ENCODE measurements around the gene GNGT1. TPM values are rescaled to one million over a fixed set of nuclear protein-coding genes. Genes with fewer than 3 reads are reported as not detected.

GNGT1 gene
- total RNA-seq, 2 donors from 2014 or later: 0.22 TPM; not detected in 1

DNA sequence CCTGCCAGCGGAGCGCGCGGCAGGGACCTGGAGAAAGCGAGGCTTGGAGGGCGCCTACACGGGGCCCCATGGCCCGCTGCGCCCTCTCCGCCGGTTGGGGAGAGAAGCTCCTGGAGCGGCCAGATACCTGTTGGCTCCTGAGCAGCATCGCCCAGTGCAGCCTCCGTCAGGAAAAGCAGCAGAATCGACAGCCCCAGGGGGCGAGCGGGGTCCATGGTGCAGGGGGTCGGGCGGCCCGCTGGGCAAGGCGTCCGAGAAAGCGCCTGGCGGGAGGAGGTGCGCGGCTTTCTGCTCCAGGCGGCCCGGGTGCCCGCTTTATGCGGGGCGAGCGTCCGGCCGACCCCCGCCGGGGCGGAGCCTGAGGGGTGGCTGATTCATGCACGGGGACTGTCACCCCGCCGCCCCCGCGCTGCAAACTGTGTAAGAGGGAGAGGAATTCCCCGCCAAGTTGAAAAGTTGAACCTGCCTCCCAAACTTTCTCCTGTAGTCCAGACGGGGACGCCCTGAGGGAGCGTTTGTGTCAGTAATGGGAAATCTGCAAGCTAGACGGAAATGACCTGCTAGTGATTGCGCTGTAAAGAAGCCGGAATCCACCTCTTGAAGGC, 15.8 kb upstream of the GNGT1 start, which contains the start of gene TFPI2:
Gene TFPI2, minus strand, starts transcription at position 290 of the 605 bp plus-strand sequence. Its CDS starts 75 bp downstream, at position 215.
- H3K36me3 Mint-ChIP-seq (ENCODE audit: low read depth): no peaks in the 10 kb centered on the region
- H3K27ac ChIP-seq (ENCODE audit: low read depth, low read length): no peak within 1 kb of the TSS
- no peak within 1 kb of the TSS for H3K27ac Mint-ChIP-seq
- H3K4me1 ChIP-seq (ENCODE audit: control insufficient read depth, insufficient read depth, low read length): no peaks in the 10 kb centered on the region
- TF ChIP-seq, protein P1, sequence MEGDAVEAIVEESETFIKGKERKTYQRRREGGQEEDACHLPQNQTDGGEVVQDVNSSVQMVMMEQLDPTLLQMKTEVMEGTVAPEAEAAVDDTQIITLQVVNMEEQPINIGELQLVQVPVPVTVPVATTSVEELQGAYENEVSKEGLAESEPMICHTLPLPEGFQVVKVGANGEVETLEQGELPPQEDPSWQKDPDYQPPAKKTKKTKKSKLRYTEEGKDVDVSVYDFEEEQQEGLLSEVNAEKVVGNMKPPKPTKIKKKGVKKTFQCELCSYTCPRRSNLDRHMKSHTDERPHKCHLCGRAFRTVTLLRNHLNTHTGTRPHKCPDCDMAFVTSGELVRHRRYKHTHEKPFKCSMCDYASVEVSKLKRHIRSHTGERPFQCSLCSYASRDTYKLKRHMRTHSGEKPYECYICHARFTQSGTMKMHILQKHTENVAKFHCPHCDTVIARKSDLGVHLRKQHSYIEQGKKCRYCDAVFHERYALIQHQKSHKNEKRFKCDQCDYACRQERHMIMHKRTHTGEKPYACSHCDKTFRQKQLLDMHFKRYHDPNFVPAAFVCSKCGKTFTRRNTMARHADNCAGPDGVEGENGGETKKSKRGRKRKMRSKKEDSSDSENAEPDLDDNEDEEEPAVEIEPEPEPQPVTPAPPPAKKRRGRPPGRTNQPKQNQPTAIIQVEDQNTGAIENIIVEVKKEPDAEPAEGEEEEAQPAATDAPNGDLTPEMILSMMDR (conservative IDR thresholded peaks at IDR 0.05): no peak
- H3K4me1 Mint-ChIP-seq: peaks cover 4% of the 10 kb centered on the region
- peak within 1 kb of the TSS; percentile 85 for H3K4me3 ChIP-seq (ENCODE audit: low read length)
- H3K36me3 ChIP-seq (ENCODE audit: control insufficient read depth, insufficient read depth, low read length): no peaks in the 10 kb centered on the region
- no peaks in the 10 kb centered on the region for H3K9me3 ChIP-seq (ENCODE audit: control insufficient read depth, low read length)
- peaks cover 45% of the 10 kb centered on the region for H3K27me3 ChIP-seq (ENCODE audit: control insufficient read depth, insufficient read depth, low read length, poor library complexity, severe bottlenecking)
- DNase-seq: peak; percentile 86
- H3K4me3 Mint-ChIP-seq: peak within 1 kb of the TSS; percentile 74
- no peaks in the 10 kb centered on the region for H3K9me3 Mint-ChIP-seq
- no peak within 1 kb of the TSS for H3K9ac ChIP-seq (ENCODE audit: extremely low read depth, low read length, poor library complexity, severe bottlenecking)
- 0 to 2% methylated on average over 10 to 49 of the region's 49 CpGs for WGBS, 2 experiments (ENCODE audit: insufficient coverage in 1 of 2, insufficient read length in 1 of 2)
- H3K27me3 Mint-ChIP-seq (ENCODE audit: insufficient read depth): peaks cover 57% of the 10 kb centered on the region

DNA sequence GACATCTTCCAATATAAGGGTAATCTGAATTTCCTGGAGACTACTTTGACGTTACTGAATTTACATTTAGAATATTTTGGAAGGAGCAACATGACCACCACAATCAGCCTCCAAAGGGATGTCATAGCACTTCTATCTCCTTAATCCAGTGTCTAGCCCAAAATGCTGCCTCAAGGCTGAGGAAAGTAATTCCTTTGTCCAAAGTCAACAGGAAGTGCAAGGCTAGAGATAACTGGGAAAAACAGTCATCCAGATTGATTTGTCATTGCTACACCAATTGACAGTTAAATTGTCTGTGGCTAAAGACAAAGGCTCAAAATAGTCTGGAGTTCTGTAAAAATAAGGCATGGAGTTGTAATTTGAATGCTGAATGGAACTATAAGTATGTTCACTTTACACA, 11.9 kb upstream of the GNGT1 start:
- no peaks in the 10 kb centered on the region for H3K4me1 ChIP-seq (ENCODE audit: control insufficient read depth, insufficient read depth, low read length)
- 93 to 100% methylated on average over 1 of the region's 1 CpG for WGBS, 2 experiments (ENCODE audit: insufficient coverage in 1 of 2, insufficient read length in 1 of 2)
- no peak overlapping the region for H3K4me3 ChIP-seq (ENCODE audit: low read length)
- H3K27me3 ChIP-seq (ENCODE audit: control insufficient read depth, insufficient read depth, low read length, poor library complexity, severe bottlenecking): peaks cover 32% of the 10 kb centered on the region
- Mint-ChIP-seq H3K27ac (no peak overlapping the region), H3K9me3 (no peaks in the 10 kb centered on the region), H3K4me1 (peaks cover 5% of the 10 kb centered on the region), H3K27me3 (ENCODE audit: insufficient read depth) (peaks cover 46% of the 10 kb centered on the region), H3K4me3 (no peak overlapping the region), H3K36me3 (ENCODE audit: low read depth) (no peaks in the 10 kb centered on the region)
- no peak for DNase-seq
- H3K36me3 ChIP-seq (ENCODE audit: control insufficient read depth, insufficient read depth, low read length): no peaks in the 10 kb centered on the region
- no peak overlapping the region for H3K27ac ChIP-seq (ENCODE audit: low read depth, low read length)
- TF ChIP-seq, protein P1 (conservative IDR thresholded peaks at IDR 0.05): no peak
- no peak overlapping the region for H3K9ac ChIP-seq (ENCODE audit: extremely low read depth, low read length, poor library complexity, severe bottlenecking)
- H3K9me3 ChIP-seq (ENCODE audit: control insufficient read depth, low read length): no peaks in the 10 kb centered on the region

DNA sequence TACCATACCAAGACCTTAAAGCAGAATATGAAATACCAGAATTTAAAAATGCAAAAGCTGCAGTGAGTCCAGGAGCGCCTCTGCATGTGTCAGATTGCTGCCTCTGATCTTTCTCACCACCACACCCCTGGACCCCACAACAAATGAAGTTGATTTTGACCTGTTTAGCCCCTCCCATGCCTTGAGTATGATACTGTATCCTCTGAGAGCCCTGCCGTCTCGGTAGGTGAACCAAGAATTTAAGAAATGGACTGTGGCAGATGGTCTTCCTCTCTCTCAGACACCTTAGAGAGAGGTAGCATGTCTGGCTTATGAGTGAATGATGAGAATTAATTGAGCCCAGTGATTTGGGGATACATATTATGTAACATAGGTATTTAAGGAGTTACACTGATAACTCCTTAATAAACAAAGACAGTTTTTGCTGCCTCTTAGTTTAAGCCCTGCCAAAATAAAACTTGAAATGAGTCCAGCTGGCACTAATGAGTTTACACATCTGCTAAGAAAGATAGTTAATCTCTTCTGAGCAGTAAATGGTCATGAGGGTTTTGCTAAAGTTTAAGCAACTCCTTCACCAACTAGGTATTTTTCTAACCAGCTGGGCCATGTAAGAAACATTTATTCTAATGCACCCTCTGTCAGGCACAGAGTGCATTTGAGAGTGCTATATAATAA, 11.3 kb upstream of the GNGT1 start:
- H3K27me3 Mint-ChIP-seq (ENCODE audit: insufficient read depth): peaks cover 40% of the 10 kb centered on the region
- Histone ChIP-seq H3K36me3 (ENCODE audit: control insufficient read depth, insufficient read depth, low read length) (no peaks in the 10 kb centered on the region), H3K9ac (ENCODE audit: extremely low read depth, low read length, poor library complexity, severe bottlenecking) (no peak overlapping the region), H3K9me3 (ENCODE audit: control insufficient read depth, low read length) (no peaks in the 10 kb centered on the region), H3K4me1 (ENCODE audit: control insufficient read depth, insufficient read depth, low read length) (no peaks in the 10 kb centered on the region), H3K27me3 (ENCODE audit: control insufficient read depth, insufficient read depth, low read length, poor library complexity, severe bottlenecking) (peaks cover 25% of the 10 kb centered on the region), H3K27ac (ENCODE audit: low read depth, low read length) (no peak overlapping the region), H3K4me3 (ENCODE audit: low read length) (no peak overlapping the region)
- 93 to 100% methylated on average over 1 to 3 of the region's 3 CpGs for WGBS, 2 experiments (ENCODE audit: insufficient coverage in 1 of 2, insufficient read length in 1 of 2)
- H3K27ac Mint-ChIP-seq: no peak overlapping the region
- DNase-seq: no peak
- TF ChIP-seq, protein P1 (conservative IDR thresholded peaks at IDR 0.05): no peak
- H3K4me3 Mint-ChIP-seq: no peak overlapping the region
- H3K4me1 Mint-ChIP-seq: peaks cover 5% of the 10 kb centered on the region
- no peaks in the 10 kb centered on the region for H3K9me3 Mint-ChIP-seq
- H3K36me3 Mint-ChIP-seq (ENCODE audit: low read depth): no peaks in the 10 kb centered on the region

Data from endodermal cell (in vitro differentiated cells).